HCT116 (cell line): Measurements from ENCODE around the gene RNF31. TPM values are rescaled to one million over a fixed set of nuclear protein-coding genes. Genes with fewer than 3 reads are reported as not detected.

Experiments used
- ATAC-seq: fragments of 200-7000 bp; cut with Tn5 transposase; 2 replicates; pipeline ENCODE4 v1.9.1; 2020; ENCODE audit warnings: mild to moderate bottlenecking, moderate library complexity
- Bru-seq: library from RNA; stranded (reverse); fragments of 400-500 nt; gene quantifications from one replicate; lab custom pipeline; 2021; lab: Mats Ljungman, UMichigan
- BruChase-seq, 2 experiments: library from RNA; stranded (reverse); fragments of 400-500 nt; gene quantifications; one replicate each; lab custom pipeline; 2021; lab: Mats Ljungman, UMichigan
- BruUV-seq: library from RNA; stranded (reverse); fragments of 400-500 nt; replicated peaks from 2 replicates; lab custom pipeline; 2021; lab: Mats Ljungman, UMichigan
- CTCF ChIA-PET: fragments of 300-600 bp; sonication (Branson Sonifier 250); formaldehyde crosslinking; loops from one replicate; lab custom pipeline; 2021; ENCODE audit warnings: antibody characterized with exemption; lab: Charles Lee
- POLR2A ChIA-PET: fragments of 300-600, 350-600 bp; sonication (Branson Sonifier 250); formaldehyde crosslinking; loops from one replicate; lab custom pipeline; 2021; ENCODE audit warnings: antibody characterized with exemption; lab: Charles Lee
- RAD21 ChIA-PET, 2 experiments: fragments of 300-600 bp; sonication (Branson Sonifier 250); formaldehyde crosslinking; loops; one replicate each; lab custom pipeline; 2023; ENCODE audit warnings: low total read pairs in 2 of 2; ENCODE audit not compliant: uncharacterized antibody in 2 of 2, unreplicated experiment in 2 of 2, low non-redundant PET in 1 of 2; lab: Charles Lee
- DNase-seq: peaks from one replicate; pipeline ENCODE4 v3.0.0-alpha.2; 2010; ENCODE audit warnings: low read depth, low spot score
- H2AFZ ChIP-seq: fragments of 200-600 bp; shearing (Covaris generic), sonication (generic); 2 replicates; pipeline ENCODE4 v1.6.1; 2017; ENCODE audit warnings: low read depth, mixed run types, mixed read lengths, antibody characterized with exemption, low read length; ENCODE audit not compliant: poor library complexity, severe bottlenecking
- H3K27ac ChIP-seq: 2 replicates; pipeline ENCODE4 v1.5.1; 2012; ENCODE audit warnings: low read depth, low read length
- H3K27me3 ChIP-seq: fragments of 200-600 bp; sonication (generic); 2 replicates; pipeline ENCODE4 v1.6.1; 2016; ENCODE audit warnings: mixed run types, low read length, mixed read lengths; ENCODE audit not compliant: insufficient read depth
- H3K36me3 ChIP-seq, 2 experiments: fragments of 200-500 bp in 1 of 2; fragments of 200-600 bp in 1 of 2; sonication (Bioruptor generic) in 1 of 2; sonication (generic) in 1 of 2; 2 replicates each; pipeline versions ENCODE4 v1.5.1 to v1.6.1; 2014 to 2016; ENCODE audit warnings: low read length in 2 of 2, inconsistent platforms in 1 of 2, mixed read lengths in 1 of 2, mixed run types in 1 of 2; ENCODE audit not compliant: insufficient read depth in 2 of 2, control insufficient read depth in 1 of 2
- H3K4me1 ChIP-seq, 2 experiments: fragments of 200-600 bp in 1 of 2; sonication (generic) in 1 of 2; 2 replicates each; pipeline versions ENCODE4 v1.5.1 to v1.6.1; 2012 to 2017; ENCODE audit warnings: low read length in 2 of 2, inconsistent platforms in 1 of 2, mild to moderate bottlenecking in 1 of 2, mixed read lengths in 1 of 2, mixed run types in 1 of 2, moderate library complexity in 1 of 2; ENCODE audit not compliant: insufficient read depth in 2 of 2, control insufficient read depth in 1 of 2
- H3K4me2 ChIP-seq: fragments of 200-600 bp; sonication (generic); 2 replicates; pipeline ENCODE4 v1.6.1; 2017; ENCODE audit warnings: mixed run types, low read length, mixed read lengths
- H3K4me3 ChIP-seq, 2 experiments: fragments of 200-600 bp in 1 of 2; sonication (generic) in 1 of 2; replicated peaks in 1 of 2; 2 replicates each; pipeline ENCODE4 v1.5.1; 2011 to 2016; ENCODE audit warnings: low read length in 2 of 2, control low read depth in 1 of 2, low read depth in 1 of 2, mild to moderate bottlenecking in 1 of 2, mixed read lengths in 1 of 2, mixed run types in 1 of 2
- H3K79me2 ChIP-seq: fragments of 200-600 bp; sonication (generic); 2 replicates; pipeline ENCODE4 v1.6.1; 2017; ENCODE audit warnings: mild to moderate bottlenecking, mixed run types, low read length, moderate library complexity, mixed read lengths; ENCODE audit not compliant: insufficient read depth
- H3K9ac ChIP-seq: fragments of 200-600 bp; sonication (generic); 2 replicates; pipeline ENCODE4 v1.6.1; 2016; ENCODE audit warnings: low read length, mixed read lengths
- H3K9me2 ChIP-seq: fragments of 200-600 bp; sonication (generic), shearing (Covaris generic); 2 replicates; pipeline ENCODE4 v1.6.1; 2017; ENCODE audit warnings: mixed run types, mild to moderate bottlenecking, moderate library complexity; ENCODE audit not compliant: insufficient read depth
- H3K9me3 ChIP-seq, 2 experiments: fragments of 200-500 bp in 1 of 2; fragments of 200-600 bp in 1 of 2; sonication (Bioruptor generic) in 1 of 2; sonication (generic) in 1 of 2; 2 replicates each; pipeline ENCODE4 v1.6.1; 2014 to 2017; ENCODE audit warnings: low read length in 2 of 2, mixed read lengths in 2 of 2, inconsistent platforms in 1 of 2, low read depth in 1 of 2, mild to moderate bottlenecking in 1 of 2, mixed run types in 1 of 2, moderate library complexity in 1 of 2; ENCODE audit not compliant: control insufficient read depth in 1 of 2, insufficient read depth in 1 of 2
- H4K20me1 ChIP-seq: fragments of 200-600 bp; sonication (generic), shearing (Covaris generic); 2 replicates; pipeline ENCODE4 v1.6.1; 2017; ENCODE audit warnings: mixed run types, mild to moderate bottlenecking, moderate library complexity; ENCODE audit not compliant: insufficient read depth
- CEBPB ChIP-seq: IDR thresholded peaks from 2 replicates; pipeline ENCODE4 v1.6.1; 2012; ENCODE audit warnings: low read depth
- POLR2AphosphoS5 ChIP-seq: IDR thresholded peaks from 2 replicates; pipeline ENCODE4 v1.6.1; 2011; ENCODE audit warnings: mild to moderate bottlenecking, low read depth, low read length, moderate library complexity
- SP1 ChIP-seq: IDR thresholded peaks from 2 replicates; pipeline ENCODE4 v1.6.1; 2012; ENCODE audit warnings: low read depth
- YY1 ChIP-seq: IDR thresholded peaks from 2 replicates; pipeline ENCODE4 v1.6.1; 2011; ENCODE audit warnings: low read length, low read depth, moderate library complexity, mild to moderate bottlenecking; ENCODE audit not compliant: insufficient replicate concordance; ENCODE audit errors: extremely low read depth
- ZFX ChIP-seq: fragments of 450-650 bp; IDR thresholded peaks from 2 replicates; pipeline ENCODE4 v1.6.1; 2017
- intact Hi-C: fragments of 100-400 bp; cut with micrococcal nuclease; formaldehyde crosslinking; loops from 2 replicates; pipeline ENCODE4 v1.10.0; 2022
- long read RNA-seq: library from polyadenylated mRNA; unstranded; transcript quantifications from one replicate; pipeline ENCODE4 v2.0.0, GENCODE V29; 2021; ENCODE audit not compliant: unreplicated experiment
- polyA plus RNA-seq: library from polyadenylated mRNA; unstranded; fragments of >200 nt; gene quantifications from 2 replicates; pipeline ENCODE4 v1.2.1, GENCODE V29; 2012; ENCODE audit warnings: missing spikeins
- total RNA-seq: library from RNA; stranded (reverse); gene quantifications from one replicate; pipeline ENCODE4 v1.2.1, GENCODE V29; 2021; ENCODE audit not compliant: unreplicated experiment

Gene RNF31
- total RNA-seq (78.0 TPM), Bru-seq, nascent RNA (percentile 70 among the genes with signal in this experiment), BruChase-seq, experiment 1, labeled RNA remaining after a 6-hour chase (percentile 84 among the genes with signal in this experiment), BruChase-seq, experiment 2, labeled RNA remaining after a 2-hour chase (percentile 89 among the genes with signal in this experiment)
- polyA plus RNA-seq: 77.8 and 79.6 TPM in 2 replicates
- long read RNA-seq, transcript RNF31-201 (21 exons, 3,627 nt): major isoform, 11 of 78 reads
- long read RNA-seq, partial matches to known transcripts: 47 of 78 reads
- long read RNA-seq, other reads (novel, unspliced or antisense): 16 of 78 reads

- POLR2A ChIA-PET: interaction anchor here (0.7 to 2.3 kb wide), 13 partner anchors 9 to 284 kb away, joined by 3 to 24 read pairs (median 4); partner anchors contain the start of genes DCAF11, IPO4, IRF9 and NRL
- TF ChIP-seq POLR2AphosphoS5 (peak; percentile 76), SP1 (no peak), ZFX (peak; percentile 84)
- TF ChIP-seq, all 23 proteins: peak for 2
- ATAC-seq: peak; percentile 88
- BruUV-seq: no TSS peak
- Histone ChIP-seq H3K9me2 (no peaks in the 10 kb centered on the region), H3K36me3 (peaks cover 34 to 37% of the 10 kb centered on the region in 2 experiments), H3K9me3 (no peaks in the 10 kb centered on the region), H2AFZ (no peak within 1 kb of the TSS), H3K27ac (peak within 1 kb of the TSS; percentile 95), H3K79me2 (peaks cover 58% of the 10 kb centered on the region), H3K27me3 (no peaks in the 10 kb centered on the region), H3K4me1 (peaks cover 17 to 23% of the 10 kb centered on the region in 2 experiments), H4K20me1 (no peaks in the 10 kb centered on the region), H3K4me3 (peak within 1 kb of the TSS; percentile 97 to 99), H3K4me2 (peak within 1 kb of the TSS; percentile 92), H3K9ac (peak within 1 kb of the TSS; percentile 86)
- intact Hi-C loops: loop anchor here (1.0 kb wide), 1 partner anchor 33 kb away; the partner anchor contains the start of genes DCAF11 and NRL
- ChIA-PET CTCF (interaction anchor here (0.6 to 3.9 kb wide), 13 partner anchors 8 to 284 kb away, joined by 3 to 19 read pairs (median 3); partner anchors contain the start of genes CIDEB, DCAF11, IRF9 and NRL), RAD21 (interaction anchor here (0.6 to 1.2 kb wide), 3 partner anchors 11 to 38 kb away, joined by 3 to 4 read pairs (median 4); partner anchors contain the start of genes IRF9 (in 1 of the 2) and PSME1 (in 1 of the 2))
- DNase-seq: peak; percentile 96
These were observed at the start of gene RNF31 for GRCh38 chr14:24146978-24147760. TSS of gene RNF31 (plus strand) at chr14:24147498. CDS start at chr14:24147699, 201 bp downstream.

GRCh38 chr14:24098229-24098926 is 48.9 kb upstream of the RNF31 start:
- H3K4me2 ChIP-seq: no peak overlapping the region
- DNase-seq (no peak), ATAC-seq (no peak)
- no peaks in the 10 kb centered on the region for H3K9me3 ChIP-seq
- no peaks in the 10 kb centered on the region for H3K36me3 ChIP-seq
- H3K9me2 ChIP-seq: no peaks in the 10 kb centered on the region
- RAD21 ChIA-PET: no interaction called here
- BruUV-seq: no TSS peak
- POLR2A ChIA-PET: no interaction called here
- peaks cover 7% of the 10 kb centered on the region; the same call in 1 of the 2 replicates for H3K79me2 ChIP-seq
- CTCF ChIA-PET: interaction anchor here (0.8 kb wide), 1 partner anchor 10 kb away, joined by 3 read pairs; no protein-coding TSS in a partner anchor
- H4K20me1 ChIP-seq: no peaks in the 10 kb centered on the region
- TF ChIP-seq YY1 (no peak), CEBPB (no peak)
- peaks cover 10 to 18% of the 10 kb centered on the region in 2 experiments for H3K4me1 ChIP-seq
- H3K4me3 ChIP-seq: no peak overlapping the region
- no peak overlapping the region for H3K27ac ChIP-seq
- H3K9ac ChIP-seq: no peak overlapping the region
- intact Hi-C loops: loop anchor here (10.0 kb wide), 1 partner anchor 114 kb away; the partner anchor contains the start of gene DHRS4L2
- no peaks in the 10 kb centered on the region for H3K27me3 ChIP-seq
- H2AFZ ChIP-seq: no peak overlapping the region
